ENCODE results near the gene IL7R.

DNA sequence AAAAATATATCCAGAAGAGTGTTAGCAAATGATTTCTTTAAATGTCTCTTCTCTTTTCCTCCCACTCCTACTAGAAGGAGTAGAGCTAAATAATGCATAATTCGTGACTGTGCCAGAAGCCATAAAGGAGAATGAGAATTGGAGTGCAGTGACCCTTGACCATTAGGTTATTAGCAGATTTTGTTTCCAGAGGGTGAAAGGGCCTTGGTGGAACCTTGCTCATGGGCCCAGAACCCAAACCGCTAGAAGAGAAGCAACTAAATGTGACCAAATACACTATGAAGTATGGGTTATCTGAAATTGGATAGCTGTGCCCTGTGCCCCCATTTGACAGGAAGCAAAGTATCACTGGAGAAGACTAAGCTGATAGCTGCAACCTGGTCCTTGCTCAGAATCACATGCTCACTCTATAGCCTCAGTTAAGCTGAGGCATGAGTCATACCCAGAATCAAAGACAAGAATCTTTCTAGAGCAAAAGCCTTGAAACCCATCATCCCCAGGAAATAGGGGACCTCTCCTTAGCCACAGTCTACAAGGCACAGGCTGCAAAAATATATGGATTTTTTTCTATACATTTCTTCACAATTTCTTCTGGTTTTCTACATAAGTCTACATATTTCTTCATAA is 45.5 kb downstream of the IL7R start:
- TF ChIP-seq, protein P1, sequence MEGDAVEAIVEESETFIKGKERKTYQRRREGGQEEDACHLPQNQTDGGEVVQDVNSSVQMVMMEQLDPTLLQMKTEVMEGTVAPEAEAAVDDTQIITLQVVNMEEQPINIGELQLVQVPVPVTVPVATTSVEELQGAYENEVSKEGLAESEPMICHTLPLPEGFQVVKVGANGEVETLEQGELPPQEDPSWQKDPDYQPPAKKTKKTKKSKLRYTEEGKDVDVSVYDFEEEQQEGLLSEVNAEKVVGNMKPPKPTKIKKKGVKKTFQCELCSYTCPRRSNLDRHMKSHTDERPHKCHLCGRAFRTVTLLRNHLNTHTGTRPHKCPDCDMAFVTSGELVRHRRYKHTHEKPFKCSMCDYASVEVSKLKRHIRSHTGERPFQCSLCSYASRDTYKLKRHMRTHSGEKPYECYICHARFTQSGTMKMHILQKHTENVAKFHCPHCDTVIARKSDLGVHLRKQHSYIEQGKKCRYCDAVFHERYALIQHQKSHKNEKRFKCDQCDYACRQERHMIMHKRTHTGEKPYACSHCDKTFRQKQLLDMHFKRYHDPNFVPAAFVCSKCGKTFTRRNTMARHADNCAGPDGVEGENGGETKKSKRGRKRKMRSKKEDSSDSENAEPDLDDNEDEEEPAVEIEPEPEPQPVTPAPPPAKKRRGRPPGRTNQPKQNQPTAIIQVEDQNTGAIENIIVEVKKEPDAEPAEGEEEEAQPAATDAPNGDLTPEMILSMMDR (conservative IDR thresholded peaks at IDR 0.05; ENCODE audit: low read length): no peak
- no peak for TF ChIP-seq EZH2phosphoT487 (IDR thresholded peaks at IDR 0.05; ENCODE audit: borderline replicate concordance, low read depth, low read length)
